ENCODE measurements around the gene MAL.

The MAL gene

DNA sequence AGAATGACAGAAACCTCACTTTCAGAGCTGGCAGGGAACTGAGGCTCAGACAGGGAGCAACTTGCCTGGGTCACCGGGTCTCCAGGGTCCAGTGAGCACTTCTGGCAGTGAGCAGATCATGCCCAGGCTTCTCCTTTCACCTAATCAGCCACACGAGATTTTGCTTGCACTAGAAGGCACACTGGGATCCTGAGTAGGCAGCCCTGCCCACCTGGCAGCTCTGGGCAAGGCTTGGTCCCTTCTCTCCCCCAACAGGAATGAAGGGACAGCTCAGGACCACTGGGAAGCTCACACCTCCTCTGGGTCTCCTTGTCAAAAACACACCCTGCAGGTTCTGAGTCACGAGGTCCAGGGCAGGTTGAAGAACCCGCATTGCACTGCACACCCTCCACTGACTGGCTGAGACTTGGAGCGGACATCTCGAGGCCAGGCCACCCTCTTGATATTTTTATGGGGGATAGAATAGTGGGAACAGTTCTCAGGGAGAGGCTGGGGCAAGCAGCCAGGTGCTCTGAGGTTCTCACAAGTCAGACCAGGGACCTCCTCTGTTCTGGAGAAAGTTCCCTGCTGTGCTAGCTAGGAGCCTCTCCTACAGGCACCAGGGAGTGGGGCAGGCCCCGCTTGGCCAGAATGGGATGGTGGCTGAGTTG is 5.7 kb downstream of the MAL start:
- H3K79me2 ChIP-seq (ENCODE audit: insufficient read depth, low read length): no peaks in the 10 kb centered on the region
- H3K4me2 ChIP-seq (ENCODE audit: low read length): no peak overlapping the region

DNA sequence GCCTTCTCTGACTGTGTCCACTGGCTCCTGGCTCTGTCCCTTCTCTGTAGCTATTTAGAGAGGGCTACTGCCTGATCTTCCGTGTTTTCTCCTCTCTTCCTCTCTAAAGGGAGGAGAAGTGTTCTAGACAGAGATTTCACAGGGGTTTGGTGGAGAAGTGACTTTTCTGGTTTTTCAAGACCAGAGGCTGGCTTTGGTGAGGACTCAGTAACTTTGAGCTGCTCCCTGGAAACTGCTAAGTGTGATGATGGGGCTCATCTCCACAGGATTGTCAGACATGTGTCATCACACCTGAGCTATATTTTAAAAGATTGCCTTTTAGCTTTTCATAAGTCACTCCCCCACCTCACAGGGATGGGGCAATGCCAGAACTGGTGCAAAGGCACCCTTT is 6.2 kb downstream of the MAL start:
- no peak overlapping the region for H3K4me2 ChIP-seq (ENCODE audit: low read length)
- no peaks in the 10 kb centered on the region for H3K4me1 ChIP-seq (ENCODE audit: insufficient read depth, low read length, severe bottlenecking)
- no peak for TF ChIP-seq EZH2 (IDR thresholded peaks at IDR 0.05; ENCODE audit: borderline replicate concordance, low read length)
- TF ChIP-seq, protein P1, sequence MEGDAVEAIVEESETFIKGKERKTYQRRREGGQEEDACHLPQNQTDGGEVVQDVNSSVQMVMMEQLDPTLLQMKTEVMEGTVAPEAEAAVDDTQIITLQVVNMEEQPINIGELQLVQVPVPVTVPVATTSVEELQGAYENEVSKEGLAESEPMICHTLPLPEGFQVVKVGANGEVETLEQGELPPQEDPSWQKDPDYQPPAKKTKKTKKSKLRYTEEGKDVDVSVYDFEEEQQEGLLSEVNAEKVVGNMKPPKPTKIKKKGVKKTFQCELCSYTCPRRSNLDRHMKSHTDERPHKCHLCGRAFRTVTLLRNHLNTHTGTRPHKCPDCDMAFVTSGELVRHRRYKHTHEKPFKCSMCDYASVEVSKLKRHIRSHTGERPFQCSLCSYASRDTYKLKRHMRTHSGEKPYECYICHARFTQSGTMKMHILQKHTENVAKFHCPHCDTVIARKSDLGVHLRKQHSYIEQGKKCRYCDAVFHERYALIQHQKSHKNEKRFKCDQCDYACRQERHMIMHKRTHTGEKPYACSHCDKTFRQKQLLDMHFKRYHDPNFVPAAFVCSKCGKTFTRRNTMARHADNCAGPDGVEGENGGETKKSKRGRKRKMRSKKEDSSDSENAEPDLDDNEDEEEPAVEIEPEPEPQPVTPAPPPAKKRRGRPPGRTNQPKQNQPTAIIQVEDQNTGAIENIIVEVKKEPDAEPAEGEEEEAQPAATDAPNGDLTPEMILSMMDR (IDR thresholded peaks at IDR 0.05; ENCODE audit: low read length): no peak
- H3F3A ChIP-seq (ENCODE audit: insufficient read depth, low read length): no peaks in the 10 kb centered on the region
- H3K27ac ChIP-seq (ENCODE audit: low read depth, low read length, poor library complexity, severe bottlenecking): no peak overlapping the region
- H3K27me3 ChIP-seq (ENCODE audit: insufficient read depth, low read length): no peaks in the 10 kb centered on the region
- H3K9ac ChIP-seq (ENCODE audit: low read length): no peak overlapping the region
- H3K9me2 ChIP-seq (ENCODE audit: low read depth, low read length): no peaks in the 10 kb centered on the region
- no peaks in the 10 kb centered on the region for H3K36me3 ChIP-seq (ENCODE audit: insufficient read depth, low read length)
- H3K9me3 ChIP-seq (ENCODE audit: low read length): no peaks in the 10 kb centered on the region
- H2AFZ ChIP-seq (ENCODE audit: low read length): no peak overlapping the region
- H3K79me2 ChIP-seq (ENCODE audit: insufficient read depth, low read length): no peaks in the 10 kb centered on the region
- no peak overlapping the region for H3K4me3 ChIP-seq (ENCODE audit: low read depth, low read length, poor library complexity, severe bottlenecking)
- H4K20me1 ChIP-seq (ENCODE audit: insufficient read depth, low read length): no peaks in the 10 kb centered on the region

More for the DNA sequence above, 5.7 kb downstream of the MAL start:
- no peaks in the 10 kb centered on the region for H3K4me1 ChIP-seq (ENCODE audit: insufficient read depth, low read length, severe bottlenecking)
- no peak overlapping the region for H3K27ac ChIP-seq (ENCODE audit: low read depth, low read length, poor library complexity, severe bottlenecking)
- TF ChIP-seq, protein P1 (IDR thresholded peaks at IDR 0.05; ENCODE audit: low read length): no peak
- TF ChIP-seq EZH2 (IDR thresholded peaks at IDR 0.05; ENCODE audit: borderline replicate concordance, low read length): no peak
- no peaks in the 10 kb centered on the region for H3K9me2 ChIP-seq (ENCODE audit: low read depth, low read length)
- H3K27me3 ChIP-seq (ENCODE audit: insufficient read depth, low read length): no peaks in the 10 kb centered on the region
- no peaks in the 10 kb centered on the region for H3F3A ChIP-seq (ENCODE audit: insufficient read depth, low read length)
- H3K9me3 ChIP-seq (ENCODE audit: low read length): no peaks in the 10 kb centered on the region
- H3K9ac ChIP-seq (ENCODE audit: low read length): no peak overlapping the region
- no peaks in the 10 kb centered on the region for H3K36me3 ChIP-seq (ENCODE audit: insufficient read depth, low read length)
- H4K20me1 ChIP-seq (ENCODE audit: insufficient read depth, low read length): no peaks in the 10 kb centered on the region
- H3K4me3 ChIP-seq (ENCODE audit: low read depth, low read length, poor library complexity, severe bottlenecking): no peak overlapping the region
- H2AFZ ChIP-seq (ENCODE audit: low read length): no peak overlapping the region

DNA sequence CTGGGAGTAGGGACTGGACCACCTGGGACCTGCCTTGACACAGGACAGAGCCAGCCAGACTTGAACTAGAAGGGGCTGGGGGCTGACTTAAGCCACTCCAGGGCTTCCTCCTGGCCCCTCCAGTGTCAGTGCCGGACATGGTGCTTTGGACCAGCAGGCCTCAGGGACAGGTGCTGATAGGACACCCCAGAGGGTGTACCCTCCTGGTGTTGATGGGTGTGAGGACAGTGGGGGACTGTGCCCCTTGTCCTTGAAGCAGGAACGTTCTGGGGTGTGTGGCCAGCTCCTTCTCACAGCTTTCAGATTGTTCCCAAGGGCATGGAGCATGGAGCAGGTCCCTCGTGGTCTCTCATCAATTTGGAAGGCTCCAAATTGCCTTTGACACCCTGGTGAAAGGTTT is 6.8 kb downstream of the MAL start:
- H3K4me2 ChIP-seq (ENCODE audit: low read length): no peak overlapping the region
- H3K9me3 ChIP-seq (ENCODE audit: low read length): no peaks in the 10 kb centered on the region

More for the DNA sequence above, 6.8 kb downstream of the MAL start:
- no peaks in the 10 kb centered on the region for H3K27me3 ChIP-seq (ENCODE audit: insufficient read depth, low read length)
- H4K20me1 ChIP-seq (ENCODE audit: insufficient read depth, low read length): no peaks in the 10 kb centered on the region
- H3K9ac ChIP-seq (ENCODE audit: low read length): no peak overlapping the region
- no peaks in the 10 kb centered on the region for H3F3A ChIP-seq (ENCODE audit: insufficient read depth, low read length)
- no peaks in the 10 kb centered on the region for H3K9me2 ChIP-seq (ENCODE audit: low read depth, low read length)
- H3K27ac ChIP-seq (ENCODE audit: low read depth, low read length, poor library complexity, severe bottlenecking): no peak overlapping the region
- no peak overlapping the region for H3K4me3 ChIP-seq (ENCODE audit: low read depth, low read length, poor library complexity, severe bottlenecking)
- H3K36me3 ChIP-seq (ENCODE audit: insufficient read depth, low read length): no peaks in the 10 kb centered on the region
- TF ChIP-seq EZH2 (IDR thresholded peaks at IDR 0.05; ENCODE audit: borderline replicate concordance, low read length): no peak
- TF ChIP-seq, protein P1 (IDR thresholded peaks at IDR 0.05; ENCODE audit: low read length): no peak
- H3K4me1 ChIP-seq (ENCODE audit: insufficient read depth, low read length, severe bottlenecking): no peaks in the 10 kb centered on the region
- H2AFZ ChIP-seq (ENCODE audit: low read length): no peak overlapping the region
- H3K79me2 ChIP-seq (ENCODE audit: insufficient read depth, low read length): no peaks in the 10 kb centered on the region

All from OCI-LY1 (cell line).